ENCODE measurements around the gene TRIO.

TRIO gene

GRCh38 chr5:14556015-14556414, 412.9 kb downstream of the TRIO start:
- ChIA-PET CTCF (no interaction called here), POLR2A (no interaction called here)
- DNase-seq (ENCODE audit: extremely low spot score), result no peak
- TF ChIP-seq SUZ12 (IDR thresholded peaks at IDR 0.05), result no peak
- TF ChIP-seq L3MBTL2 (conservative IDR thresholded peaks at IDR 0.05), result no peak
- TF ChIP-seq CTBP1 (IDR thresholded peaks at IDR 0.05; ENCODE audit: borderline replicate concordance), result no peak
- TF ChIP-seq FOXA1 (IDR thresholded peaks at IDR 0.05), result no peak
- no peak for TF ChIP-seq FOXM1 (IDR thresholded peaks at IDR 0.05; ENCODE audit: borderline replicate concordance)
- TF ChIP-seq PKNOX1 (IDR thresholded peaks at IDR 0.05), result no peak
- no peak for TF ChIP-seq ELF4 (IDR thresholded peaks at IDR 0.05)

- ChIA-PET CTCF (no interaction called here), POLR2A (no interaction called here)
- no peak for DNase-seq (ENCODE audit: extremely low spot score)
Observed at GRCh38 chr5:14557203-14557770, 414.1 kb downstream of the TRIO start.

DNA sequence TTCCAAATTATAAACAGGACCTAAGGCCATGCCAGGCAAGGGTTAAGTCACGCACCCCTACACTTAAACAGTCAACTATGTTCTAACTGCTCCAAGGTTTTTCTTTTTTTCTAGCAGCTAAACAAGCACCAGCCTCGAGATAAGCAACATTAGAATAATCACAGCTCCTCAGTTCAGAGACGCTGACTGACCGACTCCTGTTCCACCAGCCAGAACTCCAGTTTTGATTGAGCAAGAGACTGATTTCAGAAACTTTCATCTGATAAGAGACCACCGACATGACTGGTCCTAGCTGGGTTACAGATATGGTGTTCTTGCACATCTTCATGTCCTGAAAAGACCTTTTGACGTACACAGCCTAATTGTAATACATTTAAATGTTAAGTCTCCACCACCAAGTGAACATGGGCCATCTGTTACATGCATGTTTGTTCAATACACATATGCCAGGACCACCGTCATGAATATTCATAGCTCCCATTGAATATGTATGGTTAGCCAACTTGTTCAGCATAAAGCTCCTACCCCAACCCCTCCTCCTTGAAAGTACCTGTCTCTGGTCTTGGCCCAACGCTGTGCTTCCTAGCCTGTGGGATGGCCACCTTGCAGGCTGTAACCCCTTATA, 414.8 kb downstream of the TRIO start:
- ChIA-PET CTCF (no interaction called here), POLR2A (no interaction called here)
- DNase-seq (ENCODE audit: extremely low spot score), result no peak
- TF ChIP-seq FOXM1 (IDR thresholded peaks at IDR 0.05; ENCODE audit: borderline replicate concordance) (no peak), L3MBTL2 (conservative IDR thresholded peaks at IDR 0.05) (no peak)

More at GRCh38 chr5:14557203-14557770, 414.1 kb downstream of the TRIO start:
- TF ChIP-seq ZNF384 (IDR thresholded peaks at IDR 0.05), result no peak
- no peak for TF ChIP-seq CTBP1 (IDR thresholded peaks at IDR 0.05; ENCODE audit: borderline replicate concordance)
- TF ChIP-seq BHLHE40 (IDR thresholded peaks at IDR 0.05; ENCODE audit: borderline replicate concordance), result no peak
- TF ChIP-seq PKNOX1 (IDR thresholded peaks at IDR 0.05), result no peak
- no peak for TF ChIP-seq NFRKB (IDR thresholded peaks at IDR 0.05)
- no peak for TF ChIP-seq ELF4 (IDR thresholded peaks at IDR 0.05)
- no peak for TF ChIP-seq L3MBTL2 (conservative IDR thresholded peaks at IDR 0.05)
